Measurements from ENCODE around the gene EFHB.

- TF ChIP-seq, protein P1, sequence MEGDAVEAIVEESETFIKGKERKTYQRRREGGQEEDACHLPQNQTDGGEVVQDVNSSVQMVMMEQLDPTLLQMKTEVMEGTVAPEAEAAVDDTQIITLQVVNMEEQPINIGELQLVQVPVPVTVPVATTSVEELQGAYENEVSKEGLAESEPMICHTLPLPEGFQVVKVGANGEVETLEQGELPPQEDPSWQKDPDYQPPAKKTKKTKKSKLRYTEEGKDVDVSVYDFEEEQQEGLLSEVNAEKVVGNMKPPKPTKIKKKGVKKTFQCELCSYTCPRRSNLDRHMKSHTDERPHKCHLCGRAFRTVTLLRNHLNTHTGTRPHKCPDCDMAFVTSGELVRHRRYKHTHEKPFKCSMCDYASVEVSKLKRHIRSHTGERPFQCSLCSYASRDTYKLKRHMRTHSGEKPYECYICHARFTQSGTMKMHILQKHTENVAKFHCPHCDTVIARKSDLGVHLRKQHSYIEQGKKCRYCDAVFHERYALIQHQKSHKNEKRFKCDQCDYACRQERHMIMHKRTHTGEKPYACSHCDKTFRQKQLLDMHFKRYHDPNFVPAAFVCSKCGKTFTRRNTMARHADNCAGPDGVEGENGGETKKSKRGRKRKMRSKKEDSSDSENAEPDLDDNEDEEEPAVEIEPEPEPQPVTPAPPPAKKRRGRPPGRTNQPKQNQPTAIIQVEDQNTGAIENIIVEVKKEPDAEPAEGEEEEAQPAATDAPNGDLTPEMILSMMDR (IDR thresholded peaks at IDR 0.05): no peak
- TF ChIP-seq EZH2 (IDR thresholded peaks at IDR 0.05) (no peak), EZH2phosphoT487 (IDR thresholded peaks at IDR 0.05) (no peak)
Observed at GRCh38 chr3:19945534-19945933, 11.5 kb upstream of the EFHB start.

All from neural progenitor cell (in vitro differentiated cells).